Endodermal cell (in vitro differentiated cells): ENCODE measurements around the gene TPK1. TPM values are rescaled to one million over a fixed set of nuclear protein-coding genes. Genes with fewer than 3 reads are reported as not detected.

Experiments
- DNase-seq: peaks from one replicate; pipeline ENCODE4 v3.0.0-alpha.2; 2017
- H3K27ac ChIP-seq: 2 replicates; pipeline ENCODE4 v1.5.1; 2013; ENCODE audit warnings: mild to moderate bottlenecking, low read depth, low read length, moderate library complexity
- H3K27me3 ChIP-seq: 2 replicates; pipeline ENCODE4 v1.6.1; 2013; ENCODE audit warnings: mild to moderate bottlenecking, low read length, moderate library complexity; ENCODE audit not compliant: insufficient read depth, control insufficient read depth, poor library complexity, severe bottlenecking
- H3K36me3 ChIP-seq: 2 replicates; pipeline ENCODE4 v1.7.0; 2013; ENCODE audit warnings: mild to moderate bottlenecking, low read length, moderate library complexity; ENCODE audit not compliant: control insufficient read depth, insufficient read depth
- H3K4me1 ChIP-seq: one replicate; pipeline ENCODE4 v1.7.0; 2013; ENCODE audit warnings: low read length; ENCODE audit not compliant: control insufficient read depth, insufficient read depth
- H3K4me3 ChIP-seq: 2 replicates; pipeline ENCODE4 v1.5.1; 2013; ENCODE audit warnings: mild to moderate bottlenecking, low read length, moderate library complexity
- H3K9ac ChIP-seq: 2 replicates; pipeline ENCODE4 v1.6.1; 2013; ENCODE audit warnings: mild to moderate bottlenecking, low read length, moderate library complexity; ENCODE audit not compliant: poor library complexity, severe bottlenecking; ENCODE audit errors: extremely low read depth
- H3K9me3 ChIP-seq: 2 replicates; pipeline ENCODE4 v1.6.1; 2013; ENCODE audit warnings: mild to moderate bottlenecking, low read length, moderate library complexity; ENCODE audit not compliant: control insufficient read depth
- H3K27ac Mint-ChIP-seq: 2 replicates; pipeline ENCODE4 v1.8.0; 2020; ENCODE audit warnings: mixed read lengths
- H3K27me3 Mint-ChIP-seq: 2 replicates; pipeline ENCODE4 v1.8.0; 2021; ENCODE audit warnings: mild to moderate bottlenecking, mixed read lengths; ENCODE audit not compliant: insufficient read depth
- H3K36me3 Mint-ChIP-seq: 2 replicates; pipeline ENCODE4 v1.8.0; 2020; ENCODE audit warnings: low read depth, mixed read lengths
- H3K4me1 Mint-ChIP-seq: 2 replicates; pipeline ENCODE4 v1.8.0; 2020; ENCODE audit warnings: mixed read lengths
- H3K4me3 Mint-ChIP-seq: 2 replicates; pipeline ENCODE4 v1.8.0; 2020; ENCODE audit warnings: mild to moderate bottlenecking, moderate library complexity, mixed read lengths
- H3K9me3 Mint-ChIP-seq: 2 replicates; pipeline ENCODE4 v1.8.0; 2020; ENCODE audit warnings: mild to moderate bottlenecking, mixed read lengths
- CTCF ChIP-seq: fragments of 200-600 bp; sonication (generic); conservative IDR thresholded peaks from 2 replicates; pipeline ENCODE4 v1.5.0; 2021; ENCODE audit warnings: antibody characterized with exemption, mild to moderate bottlenecking
- WGBS, 2 experiments: methylation state at CpG; one replicate each; pipeline versions ENCODE4 v1.1.5 to v1.1.7; 2013; ENCODE audit warnings: missing lambda C conversion rate in 2 of 2, mixed read lengths in 1 of 2; ENCODE audit not compliant: insufficient coverage in 1 of 2, insufficient read length in 1 of 2; 5-methylcytosine and 5-hydroxymethylcytosine counted together
- total RNA-seq, 2 donors: library from RNA; stranded (reverse); fragmentation: NEBNext Ultra II Directional in 1 of 2; extraction: Animal tissue kit (Norgen Biotek cat#: 25700) in 1 of 2; gene quantifications; 2 replicates in 1 of 2; 3 replicates in 1 of 2; pipeline ENCODE4 v1.2.1, GENCODE V29; 2021

The TPK1 gene
- total RNA-seq, 2 donors from 2014 or later, result 9.7 TPM

- no peak for DNase-seq
- no peaks in the 10 kb centered on the region for H3K27me3 Mint-ChIP-seq
- H3K27ac Mint-ChIP-seq, result no peak overlapping the region
- no peak overlapping the region for H3K4me3 ChIP-seq
- no peaks in the 10 kb centered on the region for H3K36me3 Mint-ChIP-seq
- H3K9ac ChIP-seq, result no peak overlapping the region
- H3K4me3 Mint-ChIP-seq, result no peak overlapping the region
- no peak for TF ChIP-seq CTCF
- peaks cover 12% of the 10 kb centered on the region for H3K4me1 Mint-ChIP-seq
- no peaks in the 10 kb centered on the region for H3K9me3 ChIP-seq
- no peaks in the 10 kb centered on the region for H3K9me3 Mint-ChIP-seq
- H3K27me3 ChIP-seq, result no peaks in the 10 kb centered on the region
- WGBS, 2 experiments, result 89% methylated on average over 1 of the region's 2 CpGs; no CpG with 5 or more reads in 1 of the 2 experiments
- no peaks in the 10 kb centered on the region for H3K4me1 ChIP-seq
- H3K36me3 ChIP-seq, result no peaks in the 10 kb centered on the region
- no peak overlapping the region for H3K27ac ChIP-seq
These were observed 360.8 kb downstream of the TPK1 start for GRCh38 chr7:144474800-144475615.

GRCh38 chr7:144474363-144474762, 361.5 kb downstream of the TPK1 start:
- Mint-ChIP-seq H3K27me3 (no peaks in the 10 kb centered on the region), H3K4me3 (no peak overlapping the region), H3K4me1 (peaks cover 12% of the 10 kb centered on the region), H3K27ac (no peak overlapping the region), H3K9me3 (no peaks in the 10 kb centered on the region), H3K36me3 (no peaks in the 10 kb centered on the region)
- H3K9ac ChIP-seq, result no peak overlapping the region
- TF ChIP-seq CTCF, result no peak
- H3K36me3 ChIP-seq, result no peaks in the 10 kb centered on the region
- no peaks in the 10 kb centered on the region for H3K4me1 ChIP-seq
- no peak overlapping the region for H3K27ac ChIP-seq
- H3K4me3 ChIP-seq, result no peak overlapping the region
- WGBS, 2 experiments, result 100% methylated on average over 1 of the region's 1 CpG; no CpG with 5 or more reads in 1 of the 2 experiments
- no peaks in the 10 kb centered on the region for H3K27me3 ChIP-seq
- DNase-seq, result no peak
- no peaks in the 10 kb centered on the region for H3K9me3 ChIP-seq

- no peaks in the 10 kb centered on the region for H3K4me1 ChIP-seq
- 100% methylated on average over 1 of the region's 1 CpG; no CpG with 5 or more reads in 1 of the 2 experiments for WGBS, 2 experiments
These were observed 361.9 kb downstream of the TPK1 start for GRCh38 chr7:144473908-144474307.

More at GRCh38 chr7:144473908-144474307, 361.9 kb downstream of the TPK1 start:
- Histone ChIP-seq H3K4me3 (no peak overlapping the region), H3K27ac (no peak overlapping the region), H3K36me3 (no peaks in the 10 kb centered on the region), H3K9ac (no peak overlapping the region), H3K9me3 (no peaks in the 10 kb centered on the region), H3K27me3 (no peaks in the 10 kb centered on the region)
- peaks cover 12% of the 10 kb centered on the region for H3K4me1 Mint-ChIP-seq
- no peaks in the 10 kb centered on the region for H3K9me3 Mint-ChIP-seq
- H3K36me3 Mint-ChIP-seq, result no peaks in the 10 kb centered on the region
- no peak overlapping the region for H3K4me3 Mint-ChIP-seq
- TF ChIP-seq CTCF, result no peak
- H3K27ac Mint-ChIP-seq, result no peak overlapping the region
- DNase-seq, result no peak
- H3K27me3 Mint-ChIP-seq, result no peaks in the 10 kb centered on the region
